AG04449 (cell line): ENCODE measurements around the gene CCDC97.

ENCODE experiments used
- CTCF ChIA-PET: fragments of 350-600 bp; formaldehyde crosslinking; extraction: SDS; loops from one replicate; lab custom pipeline; 2021; ENCODE audit warnings: antibody characterized with exemption; lab: Yijun Ruan, JAX
- POLR2A ChIA-PET: fragments of 400-600, 350-600 bp; formaldehyde crosslinking; extraction: SDS; loops from one replicate; lab custom pipeline; 2020; ENCODE audit warnings: antibody characterized with exemption, inconsistent platforms; lab: Yijun Ruan, JAX
- DNase-seq: peaks from one replicate; pipeline ENCODE4 v3.0.0-alpha.2; 2010; ENCODE audit warnings: low read depth, low spot score
- H3K4me3 ChIP-seq: 2 replicates; pipeline ENCODE4 v1.5.1; 2011; ENCODE audit warnings: low read depth, mild to moderate bottlenecking, control low read depth, low read length
- TF ChIP-seq, protein P1 (sequence below): IDR thresholded peaks from one replicate; pipeline ENCODE4 v1.5.1; 2011; ENCODE audit warnings: mild to moderate bottlenecking, moderate library complexity, low read length, control low read depth, inconsistent platforms; ENCODE audit not compliant: insufficient read depth; ENCODE audit errors: missing control alignments

The CCDC97 gene

DNA sequence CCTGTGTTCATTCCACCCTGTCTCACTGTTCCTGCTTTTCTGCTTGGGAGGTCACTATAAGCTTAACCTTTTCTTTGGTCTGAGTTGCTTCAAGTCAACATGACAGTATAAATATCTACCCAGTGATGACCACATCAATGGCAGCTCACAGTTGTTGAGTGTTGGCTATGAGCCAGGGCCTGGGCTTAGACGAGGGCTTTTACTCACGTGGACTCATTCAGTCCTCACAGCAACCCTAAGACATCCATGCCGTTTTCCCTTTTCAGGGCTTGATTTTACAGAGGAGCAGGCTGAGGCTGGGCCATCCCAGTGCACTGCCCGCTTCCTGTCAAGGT is 10.2 kb upstream of the CCDC97 start:
- DNase-seq: no peak
- ChIA-PET CTCF (interaction anchor here (2.0 to 12.7 kb wide), 3 partner anchors 10 to 95 kb away, joined by 5 to 164 read pairs (median 20); partner anchors contain the start of gene CCDC97), POLR2A (no interaction called here)
- TF ChIP-seq, protein P1, sequence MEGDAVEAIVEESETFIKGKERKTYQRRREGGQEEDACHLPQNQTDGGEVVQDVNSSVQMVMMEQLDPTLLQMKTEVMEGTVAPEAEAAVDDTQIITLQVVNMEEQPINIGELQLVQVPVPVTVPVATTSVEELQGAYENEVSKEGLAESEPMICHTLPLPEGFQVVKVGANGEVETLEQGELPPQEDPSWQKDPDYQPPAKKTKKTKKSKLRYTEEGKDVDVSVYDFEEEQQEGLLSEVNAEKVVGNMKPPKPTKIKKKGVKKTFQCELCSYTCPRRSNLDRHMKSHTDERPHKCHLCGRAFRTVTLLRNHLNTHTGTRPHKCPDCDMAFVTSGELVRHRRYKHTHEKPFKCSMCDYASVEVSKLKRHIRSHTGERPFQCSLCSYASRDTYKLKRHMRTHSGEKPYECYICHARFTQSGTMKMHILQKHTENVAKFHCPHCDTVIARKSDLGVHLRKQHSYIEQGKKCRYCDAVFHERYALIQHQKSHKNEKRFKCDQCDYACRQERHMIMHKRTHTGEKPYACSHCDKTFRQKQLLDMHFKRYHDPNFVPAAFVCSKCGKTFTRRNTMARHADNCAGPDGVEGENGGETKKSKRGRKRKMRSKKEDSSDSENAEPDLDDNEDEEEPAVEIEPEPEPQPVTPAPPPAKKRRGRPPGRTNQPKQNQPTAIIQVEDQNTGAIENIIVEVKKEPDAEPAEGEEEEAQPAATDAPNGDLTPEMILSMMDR: no peak
- no peak overlapping the region for H3K4me3 ChIP-seq

DNA sequence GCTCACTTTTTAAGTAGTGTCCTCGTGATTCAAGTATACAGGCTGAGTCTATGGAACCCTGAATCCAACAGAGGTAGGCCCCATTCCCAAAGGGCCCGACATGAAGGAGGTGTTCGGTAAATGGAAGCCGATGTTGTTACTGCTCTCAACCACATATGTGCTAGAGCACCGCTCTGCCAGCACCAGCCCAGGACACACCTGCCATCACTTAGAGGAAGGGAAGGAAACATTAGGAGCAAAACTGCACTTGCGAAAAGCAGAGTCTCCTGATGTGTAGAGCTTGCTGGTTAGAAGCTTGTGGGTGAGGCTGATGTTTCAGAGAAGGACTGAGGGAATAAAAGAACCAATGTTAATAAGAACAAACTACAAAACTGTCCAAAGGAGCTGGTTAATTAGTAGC is 9.4 kb upstream of the CCDC97 start:
- ChIA-PET POLR2A (interaction anchor here (1.0 kb wide), 1 partner anchor 37 kb away, joined by 4 read pairs; no protein-coding TSS in a partner anchor), CTCF (interaction anchor here (0.7 to 12.7 kb wide), 5 partner anchors 9 to 96 kb away, joined by 3 to 164 read pairs (median 6); partner anchors contain the start of gene CCDC97)
- no peak for DNase-seq
- no peak overlapping the region for H3K4me3 ChIP-seq
- TF ChIP-seq, protein P1: no peak

DNA sequence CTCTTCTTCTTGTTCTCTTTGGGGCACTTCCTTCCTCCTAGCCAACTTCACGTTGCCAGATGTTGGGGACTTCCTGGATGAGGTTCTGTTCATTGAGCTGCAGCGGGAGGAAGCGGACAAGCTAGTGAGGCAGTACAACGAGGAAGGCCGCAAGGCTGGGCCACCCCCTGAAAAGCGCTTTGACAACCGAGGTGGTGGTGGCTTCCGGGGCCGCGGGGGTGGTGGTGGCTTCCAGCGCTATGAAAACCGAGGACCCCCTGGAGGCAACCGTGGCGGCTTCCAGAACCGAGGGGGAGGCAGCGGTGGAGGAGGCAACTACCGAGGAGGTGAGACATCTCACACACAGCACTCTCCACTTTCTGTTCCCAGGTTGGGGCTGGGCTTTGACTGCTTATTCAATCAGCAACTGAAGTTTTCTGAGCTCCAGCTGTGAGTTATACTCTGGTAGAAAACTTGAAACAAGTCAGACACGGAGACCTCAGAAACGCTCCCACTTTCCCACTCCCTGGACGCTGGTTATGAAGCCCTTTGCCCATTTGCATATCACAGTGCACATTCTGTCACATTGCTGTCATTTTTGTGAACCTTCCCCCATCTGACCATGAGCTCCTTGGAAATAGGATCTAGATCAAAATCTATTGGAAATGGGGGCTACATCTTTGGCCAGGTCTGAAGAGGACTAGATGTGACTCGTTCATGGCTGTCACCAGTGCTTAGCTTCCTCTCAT is 7.2 kb upstream of the CCDC97 start:
- ChIA-PET CTCF (interaction anchor here (1.1 to 1.2 kb wide), 2 partner anchors 100 to 158 kb away, joined by 3 to 4 read pairs; no protein-coding TSS in a partner anchor), POLR2A (no interaction called here)
- TF ChIP-seq, protein P1: no peak
- no peak for DNase-seq
- H3K4me3 ChIP-seq: no peak overlapping the region

DNA sequence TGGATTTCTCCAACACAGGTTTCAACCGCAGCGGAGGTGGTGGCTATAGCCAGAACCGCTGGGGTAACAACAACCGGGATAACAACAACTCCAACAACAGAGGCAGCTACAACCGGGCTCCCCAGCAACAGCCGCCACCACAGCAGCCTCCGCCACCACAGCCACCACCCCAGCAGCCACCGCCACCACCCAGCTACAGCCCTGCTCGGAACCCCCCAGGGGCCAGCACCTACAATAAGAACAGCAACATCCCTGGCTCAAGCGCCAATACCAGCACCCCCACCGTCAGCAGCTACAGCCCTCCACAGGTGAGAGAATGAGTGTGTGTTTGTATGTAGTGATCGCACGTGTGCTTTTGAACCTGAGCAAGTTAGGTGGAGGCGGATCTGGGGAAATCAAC is 6.0 kb upstream of the CCDC97 start:
- POLR2A ChIA-PET: no interaction called here
- CTCF ChIA-PET: interaction anchor here (1.0 to 7.1 kb wide), 4 partner anchors 13 to 160 kb away, joined by 3 to 125 read pairs (median 4); no protein-coding TSS in a partner anchor

DNA sequence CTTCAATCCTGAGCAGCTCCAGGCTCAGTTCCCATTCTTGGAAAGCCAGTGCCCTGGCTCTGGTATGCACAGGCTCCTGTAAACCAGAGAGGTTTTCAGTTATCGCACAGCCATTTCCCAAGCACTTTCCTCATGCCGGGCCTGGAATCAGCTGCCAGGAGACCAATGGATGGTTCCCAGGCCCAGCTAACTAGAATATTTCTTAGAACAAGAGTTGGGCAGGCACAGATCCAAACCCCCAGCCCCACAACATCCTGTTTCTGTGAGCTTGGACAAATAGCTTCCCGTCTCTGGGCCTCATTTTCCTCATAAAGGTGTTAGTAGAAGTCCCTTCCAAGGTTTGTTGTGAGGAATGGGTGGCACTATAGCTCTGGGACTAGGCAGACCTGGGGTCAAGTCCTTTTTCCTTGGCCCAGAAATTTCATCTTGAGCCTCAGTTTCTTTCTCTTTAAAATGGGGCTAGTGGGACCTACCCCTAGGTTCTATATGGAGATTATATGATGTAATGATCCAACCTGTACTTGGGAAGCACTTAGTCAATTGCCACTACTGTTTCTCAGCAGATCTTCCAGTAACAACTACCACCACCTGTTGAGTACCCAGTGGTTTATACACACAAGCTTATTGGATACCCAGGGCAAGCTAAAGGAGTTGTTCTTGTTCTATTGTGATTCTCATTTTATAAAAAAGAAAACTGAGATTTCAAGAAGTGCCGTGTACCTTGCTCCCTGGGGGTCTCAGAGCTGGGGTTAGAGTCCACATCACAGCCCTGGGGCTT is 5.1 kb upstream of the CCDC97 start:
- POLR2A ChIA-PET: interaction anchor here (1.0 kb wide), 1 partner anchor 86 kb away, joined by 3 read pairs; the partner anchor contains the start of gene AXL
- TF ChIP-seq, protein P1: no peak
- no peak overlapping the region for H3K4me3 ChIP-seq
- CTCF ChIA-PET: interaction anchor here (0.7 to 7.1 kb wide), 9 partner anchors 8 to 258 kb away, joined by 3 to 125 read pairs (median 4); no protein-coding TSS in a partner anchor
- DNase-seq: no peak

More for the DNA sequence above, 6.0 kb upstream of the CCDC97 start:
- no peak for DNase-seq
- H3K4me3 ChIP-seq: no peak overlapping the region
- TF ChIP-seq, protein P1: no peak
